ENCODE results near the gene APEX2. TPM values are rescaled to one million over a fixed set of nuclear protein-coding genes. Genes with fewer than 3 reads are reported as not detected.

APEX2 gene
- total and polyA plus RNA-seq, 2 donors (not counting 3 experiments of a cell fraction or from before 2014, with no cell fraction given): 26.6 to 54.1 TPM

DNA sequence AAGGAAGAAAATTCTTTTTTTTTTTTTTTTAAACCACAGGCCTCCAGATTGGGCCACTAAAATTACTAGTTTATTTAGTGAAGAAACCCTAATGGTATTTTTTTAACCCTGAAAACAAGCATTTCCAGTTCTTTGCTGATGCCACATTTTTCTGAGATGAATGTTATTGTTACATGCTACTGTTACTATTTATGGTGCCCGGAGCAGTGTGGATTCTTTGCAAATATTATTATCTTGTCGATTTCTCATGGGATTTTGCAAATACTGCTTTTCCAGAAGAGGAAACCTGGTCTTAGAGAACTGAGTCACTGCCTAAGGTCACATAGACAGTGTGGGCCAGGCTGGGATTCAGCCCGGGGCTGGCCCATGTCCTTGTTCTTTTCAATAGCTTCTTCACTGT lies 39.3 kb downstream of the APEX2 start:
- no TSS peak for BruUV-seq (replicated peaks)
- CTCF ChIA-PET: no interaction called here
- no peak overlapping the region for H2AFZ ChIP-seq (ENCODE audit: low read depth, low read length)
- H3K79me2 ChIP-seq (ENCODE audit: control insufficient read depth, insufficient read depth, low read length): no peaks in the 10 kb centered on the region
- no peaks in the 10 kb centered on the region for H3K4me1 ChIP-seq (ENCODE audit: control insufficient read depth, extremely low read depth, insufficient read depth, low read length)
- H3K4me2 ChIP-seq (ENCODE audit: insufficient read depth, low read length): no peak overlapping the region
- H4K20me1 ChIP-seq (replicated peaks; ENCODE audit: control insufficient read depth, extremely low read depth, insufficient read depth, low read length): no peaks in the 10 kb centered on the region
- H3K9ac ChIP-seq (replicated peaks; ENCODE audit: extremely low read depth, insufficient read depth, low read length): no peak overlapping the region
- POLR2A ChIA-PET: no interaction called here
- dilution Hi-C loops (cut with MboI; ENCODE audit: extremely low pct_ligation_motif_present, low sequenced_read_pairs): no loop called here
- intact Hi-C loops (cut with micrococcal nuclease): no loop called here
- H3K9me3 ChIP-seq (replicated peaks; ENCODE audit: control insufficient read depth, insufficient read depth, low read length): no peaks in the 10 kb centered on the region
- no peaks in the 10 kb centered on the region for H3K27me3 ChIP-seq (ENCODE audit: control insufficient read depth in 2 of 2, insufficient read depth in 2 of 2, low read length in 2 of 2)
- H3K9me1 ChIP-seq (replicated peaks; ENCODE audit: control insufficient read depth, extremely low read depth, insufficient read depth, low read length): no peaks in the 10 kb centered on the region
- TF ChIP-seq JUN (IDR thresholded peaks at IDR 0.05; ENCODE audit: borderline replicate concordance, insufficient read depth, insufficient read length, low read depth) (no peak), POLR2A (IDR thresholded peaks at IDR 0.05; ENCODE audit: low read depth, low read length) (no peak), FOS (IDR thresholded peaks at IDR 0.05; ENCODE audit: borderline replicate concordance, insufficient read depth, low read length) (no peak), EZH2 (IDR thresholded peaks at IDR 0.05; ENCODE audit: borderline replicate concordance, low read depth, low read length, severe bottlenecking) (no peak), MYC (IDR thresholded peaks at IDR 0.05; ENCODE audit: low read depth, low read length) (no peak), GATA2 (IDR thresholded peaks at IDR 0.05; ENCODE audit: insufficient read depth, insufficient read length, low read depth, low read length) (no peak), POLR2AphosphoS5 (IDR thresholded peaks at IDR 0.05; ENCODE audit: insufficient read depth, low read depth, low read length) (no peak)
- TF ChIP-seq, protein P1, sequence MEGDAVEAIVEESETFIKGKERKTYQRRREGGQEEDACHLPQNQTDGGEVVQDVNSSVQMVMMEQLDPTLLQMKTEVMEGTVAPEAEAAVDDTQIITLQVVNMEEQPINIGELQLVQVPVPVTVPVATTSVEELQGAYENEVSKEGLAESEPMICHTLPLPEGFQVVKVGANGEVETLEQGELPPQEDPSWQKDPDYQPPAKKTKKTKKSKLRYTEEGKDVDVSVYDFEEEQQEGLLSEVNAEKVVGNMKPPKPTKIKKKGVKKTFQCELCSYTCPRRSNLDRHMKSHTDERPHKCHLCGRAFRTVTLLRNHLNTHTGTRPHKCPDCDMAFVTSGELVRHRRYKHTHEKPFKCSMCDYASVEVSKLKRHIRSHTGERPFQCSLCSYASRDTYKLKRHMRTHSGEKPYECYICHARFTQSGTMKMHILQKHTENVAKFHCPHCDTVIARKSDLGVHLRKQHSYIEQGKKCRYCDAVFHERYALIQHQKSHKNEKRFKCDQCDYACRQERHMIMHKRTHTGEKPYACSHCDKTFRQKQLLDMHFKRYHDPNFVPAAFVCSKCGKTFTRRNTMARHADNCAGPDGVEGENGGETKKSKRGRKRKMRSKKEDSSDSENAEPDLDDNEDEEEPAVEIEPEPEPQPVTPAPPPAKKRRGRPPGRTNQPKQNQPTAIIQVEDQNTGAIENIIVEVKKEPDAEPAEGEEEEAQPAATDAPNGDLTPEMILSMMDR (IDR thresholded peaks at IDR 0.05; ENCODE audit: extremely low read depth in 1 of 2, insufficient read depth in 1 of 2, low read depth in 1 of 2, low read length in 2 of 2): no peak
- TF ChIP-seq, protein P2, sequence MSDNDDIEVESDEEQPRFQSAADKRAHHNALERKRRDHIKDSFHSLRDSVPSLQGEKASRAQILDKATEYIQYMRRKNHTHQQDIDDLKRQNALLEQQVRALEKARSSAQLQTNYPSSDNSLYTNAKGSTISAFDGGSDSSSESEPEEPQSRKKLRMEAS (IDR thresholded peaks at IDR 0.05; ENCODE audit: insufficient read depth, insufficient read length): no peak
- H3K4me3 ChIP-seq (replicated peaks in 1 of 3; ENCODE audit: insufficient read depth in 1 of 3, low read depth in 1 of 3, low read length in 3 of 3): no peak overlapping the region
- FAIRE-seq (no peak), DNase-seq (ENCODE audit: low read depth, low spot score) (no peak)
- H3K36me3 ChIP-seq (ENCODE audit: control insufficient read depth in 2 of 2, extremely low read depth in 1 of 2, insufficient read depth in 2 of 2, low read length in 2 of 2): no peaks in the 10 kb centered on the region
- H3K27ac ChIP-seq (ENCODE audit: insufficient read depth, low read depth, low read length): no peak overlapping the region

Measured in endothelial cell of umbilical vein (primary cell).